GM06990 (cell line): ENCODE measurements around the gene AXIN1.

ENCODE experiments used
- DNase-seq: peaks from one replicate; pipeline ENCODE4 v3.0.0-alpha.2; 2011; ENCODE audit not compliant: insufficient read length; ENCODE audit errors: extremely low read depth
- H3K27me3 ChIP-seq: replicated peaks from 2 replicates; pipeline ENCODE4 v1.6.0; 2011; ENCODE audit warnings: low read length; ENCODE audit not compliant: control insufficient read depth, insufficient read depth
- H3K36me3 ChIP-seq: 2 replicates; pipeline ENCODE4 v1.5.1; 2011; ENCODE audit warnings: low read length; ENCODE audit not compliant: control insufficient read depth, insufficient read depth
- H3K4me3 ChIP-seq: replicated peaks from 2 replicates; pipeline ENCODE4 v1.5.1; 2011; ENCODE audit warnings: low read depth, mild to moderate bottlenecking, control low read depth, low read length
- CTCF ChIP-seq: IDR thresholded peaks from 2 replicates; pipeline ENCODE4 v1.5.1; 2011; ENCODE audit warnings: low read length, control low read depth, mild to moderate bottlenecking, inconsistent platforms; ENCODE audit not compliant: insufficient read depth, poor library complexity, severe bottlenecking

The AXIN1 gene

GRCh38 chr16:240559-240958 lies 112.0 kb downstream of the AXIN1 start:
- H3K27me3 ChIP-seq = no peaks in the 10 kb centered on the region
- H3K4me3 ChIP-seq = no peak overlapping the region
- H3K36me3 ChIP-seq = no peaks in the 10 kb centered on the region; the same call in 1 of the 2 replicates
- DNase-seq = no peak
- no peak for TF ChIP-seq CTCF

GRCh38 chr16:239948-240277 lies 112.6 kb downstream of the AXIN1 start:
- Histone ChIP-seq H3K36me3 (no peaks in the 10 kb centered on the region; the same call in 1 of the 2 replicates), H3K27me3 (no peaks in the 10 kb centered on the region), H3K4me3 (no peak overlapping the region)
- DNase-seq = no peak
- no peak for TF ChIP-seq CTCF
